Ishikawa (cell line): ENCODE data around the gene MTPN.

Experiments
- CEBPB ChIP-seq: IDR thresholded peaks from 2 replicates; pipeline ENCODE4 v1.6.1; 2012
- CREB1 ChIP-seq: IDR thresholded peaks from 2 replicates; pipeline ENCODE4 v1.6.1; 2012; ENCODE audit warnings: low read depth
- EGR1 ChIP-seq: IDR thresholded peaks from 2 replicates; pipeline ENCODE4 v1.6.1; 2012
- EP300 ChIP-seq: IDR thresholded peaks from 2 replicates; pipeline ENCODE4 v1.6.1; 2012; ENCODE audit warnings: borderline replicate concordance
- FOXM1 ChIP-seq: IDR thresholded peaks from 2 replicates; pipeline ENCODE4 v1.6.1; 2012; ENCODE audit warnings: low read depth, borderline replicate concordance
- MAX ChIP-seq: IDR thresholded peaks from 2 replicates; pipeline ENCODE4 v1.6.1; 2012
- NFIC ChIP-seq: IDR thresholded peaks from 2 replicates; pipeline ENCODE4 v1.6.1; 2012
- RAD21 ChIP-seq: IDR thresholded peaks from 2 replicates; pipeline ENCODE4 v1.6.1; 2012; ENCODE audit warnings: low read depth
- REST ChIP-seq: IDR thresholded peaks from 2 replicates; pipeline ENCODE4 v1.6.1; 2012; ENCODE audit warnings: low read depth, mild to moderate bottlenecking
- TAF1 ChIP-seq: IDR thresholded peaks from 2 replicates; pipeline ENCODE4 v1.6.1; 2012; ENCODE audit warnings: low read depth, mild to moderate bottlenecking
- TCF12 ChIP-seq: IDR thresholded peaks from 2 replicates; pipeline ENCODE4 v1.6.1; 2012; ENCODE audit warnings: low read depth
- YY1 ChIP-seq: IDR thresholded peaks from 2 replicates; pipeline ENCODE4 v1.6.1; 2012; ENCODE audit warnings: low read depth
- ZBTB7A ChIP-seq: IDR thresholded peaks from 2 replicates; pipeline ENCODE4 v1.6.1; 2012; ENCODE audit warnings: low read depth

GRCh38 chr7:135914346-135914745, 62.8 kb downstream of the MTPN start:
- no peak for TF ChIP-seq YY1
- TF ChIP-seq EP300 = no peak
- no peak for TF ChIP-seq RAD21
- no peak for TF ChIP-seq CEBPB
- TF ChIP-seq REST = no peak
- TF ChIP-seq MAX = no peak
- TF ChIP-seq TAF1 = no peak
- no peak for TF ChIP-seq NFIC
- no peak for TF ChIP-seq EGR1
- no peak for TF ChIP-seq CREB1
- TF ChIP-seq ZBTB7A = no peak
- no peak for TF ChIP-seq TCF12
- TF ChIP-seq FOXM1 = no peak
